Activated CD8-positive, alpha-beta T cell treated with anti-CD3 and anti-CD28 coated beads, Interleukin-2, amount 10 ng/mL, durations not matched to agents 7 days and 5 days (primary cell): Measurements from ENCODE around the gene LRRC28. TPM values are rescaled to one million over a fixed set of nuclear protein-coding genes. Genes with fewer than 3 reads are reported as not detected.

Experiments used
- ATAC-seq: fragments of 150-1000 bp; cut with Tn5 transposase; one replicate; pipeline ENCODE4 v1.10.0; 2021; ENCODE audit warnings: moderate library complexity
- CTCF ChIA-PET: fragments of 350-600 bp; sonication (Branson Sonifier 250); formaldehyde crosslinking; loops from one replicate; lab custom pipeline; 2021; ENCODE audit warnings: antibody characterized with exemption; lab: Charles Lee
- POLR2A ChIA-PET: fragments of 350-600 bp; sonication (Branson Sonifier 250); formaldehyde crosslinking; loops from one replicate; lab custom pipeline; 2021; ENCODE audit warnings: antibody characterized with exemption; lab: Charles Lee
- DNase-seq: peaks from one replicate; pipeline ENCODE4 v3.0.0-alpha.2; 2020
- H3K27ac Mint-ChIP-seq: one replicate; pipeline ENCODE4 v1.8.0; 2021; ENCODE audit warnings: mild to moderate bottlenecking, mixed read lengths
- H3K27me3 Mint-ChIP-seq: one replicate; pipeline ENCODE4 v1.8.0; 2021; ENCODE audit warnings: low read depth, mixed read lengths
- H3K36me3 Mint-ChIP-seq: one replicate; pipeline ENCODE4 v1.8.0; 2021; ENCODE audit warnings: low read depth, mixed read lengths
- H3K4me1 Mint-ChIP-seq: one replicate; pipeline ENCODE4 v1.8.0; 2021; ENCODE audit warnings: low read depth, mixed read lengths
- H3K4me3 Mint-ChIP-seq: one replicate; pipeline ENCODE4 v1.8.0; 2021; ENCODE audit warnings: mild to moderate bottlenecking, mixed read lengths
- H3K9me3 Mint-ChIP-seq: one replicate; pipeline ENCODE4 v1.8.0; 2022; ENCODE audit warnings: mixed read lengths; ENCODE audit not compliant: insufficient read depth
- total RNA-seq, 2 experiments: library from RNA; stranded (reverse); gene quantifications; one replicate each; pipeline ENCODE4 v1.2.3, GENCODE V29; 2021

Gene LRRC28
- total RNA-seq, 2 experiments from 2014 or later = 18.3 to 19.3 TPM

GRCh38 chr15:99344639-99345038 is 93.4 kb downstream of the LRRC28 start:
- ChIA-PET CTCF (interaction anchor here (0.9 to 5.0 kb wide), 6 partner anchors 11 to 412 kb away, joined by 3 to 28 read pairs (median 3); no protein-coding TSS in a partner anchor), POLR2A (no interaction called here)
- Mint-ChIP-seq H3K36me3 (peaks cover 3% of the 10 kb centered on the region), H3K4me3 (no peak overlapping the region), H3K27ac (no peak overlapping the region), H3K4me1 (no peaks in the 10 kb centered on the region), H3K9me3 (no peaks in the 10 kb centered on the region), H3K27me3 (no peaks in the 10 kb centered on the region)
- no peak for ATAC-seq
- DNase-seq = no peak

- CTCF ChIA-PET = interaction anchor here (1.3 to 5.0 kb wide), 2 partner anchors 11 to 359 kb away, joined by 7 to 28 read pairs; no protein-coding TSS in a partner anchor
- Mint-ChIP-seq H3K36me3 (peaks cover 3% of the 10 kb centered on the region), H3K27ac (no peak overlapping the region), H3K27me3 (no peaks in the 10 kb centered on the region), H3K9me3 (no peaks in the 10 kb centered on the region), H3K4me3 (no peak overlapping the region), H3K4me1 (no peaks in the 10 kb centered on the region)
- POLR2A ChIA-PET = interaction anchor here (0.7 kb wide), 1 partner anchor 14 kb away, joined by 5 read pairs; no protein-coding TSS in a partner anchor
- ATAC-seq (no peak), DNase-seq (no peak)
Measured at GRCh38 chr15:99345242-99345641, 94.0 kb downstream of the LRRC28 start.

- ATAC-seq (no peak), DNase-seq (no peak)
- Mint-ChIP-seq H3K9me3 (no peaks in the 10 kb centered on the region), H3K27ac (no peak overlapping the region), H3K36me3 (peaks cover 3% of the 10 kb centered on the region), H3K4me1 (no peaks in the 10 kb centered on the region), H3K4me3 (no peak overlapping the region), H3K27me3 (no peaks in the 10 kb centered on the region)
- ChIA-PET CTCF (interaction anchor here (1.7 kb wide), 1 partner anchor 358 kb away, joined by 5 read pairs; no protein-coding TSS in a partner anchor), POLR2A (interaction anchor here (0.7 kb wide), 1 partner anchor 15 kb away, joined by 5 read pairs; no protein-coding TSS in a partner anchor)
Measured at GRCh38 chr15:99345832-99346462, 94.7 kb downstream of the LRRC28 start.

GRCh38 chr15:99347574-99347973 is 96.3 kb downstream of the LRRC28 start:
- H3K27ac Mint-ChIP-seq = no peak overlapping the region
- H3K27me3 Mint-ChIP-seq = no peaks in the 10 kb centered on the region
- ATAC-seq (no peak), DNase-seq (no peak)
- H3K9me3 Mint-ChIP-seq = no peaks in the 10 kb centered on the region
- H3K4me3 Mint-ChIP-seq = no peak overlapping the region
- H3K4me1 Mint-ChIP-seq = no peaks in the 10 kb centered on the region
- ChIA-PET CTCF (interaction anchor here (1.7 kb wide), 1 partner anchor 357 kb away, joined by 5 read pairs; no protein-coding TSS in a partner anchor), POLR2A (no interaction called here)
- H3K36me3 Mint-ChIP-seq = peaks cover 3% of the 10 kb centered on the region

- Mint-ChIP-seq H3K27ac (no peak overlapping the region), H3K9me3 (no peaks in the 10 kb centered on the region), H3K4me3 (no peak overlapping the region), H3K27me3 (no peaks in the 10 kb centered on the region), H3K4me1 (no peaks in the 10 kb centered on the region), H3K36me3 (peaks cover 3% of the 10 kb centered on the region)
- CTCF ChIA-PET = interaction anchor here (0.7 to 1.9 kb wide), 3 partner anchors 76 to 356 kb away, joined by 3 to 7 read pairs (median 3); no protein-coding TSS in a partner anchor
- DNase-seq (no peak), ATAC-seq (no peak)
- POLR2A ChIA-PET = no interaction called here
Measured at GRCh38 chr15:99348412-99348811, 97.1 kb downstream of the LRRC28 start.

- Mint-ChIP-seq H3K4me1 (no peaks in the 10 kb centered on the region), H3K27ac (no peak overlapping the region), H3K4me3 (no peak overlapping the region), H3K9me3 (no peaks in the 10 kb centered on the region), H3K27me3 (no peaks in the 10 kb centered on the region), H3K36me3 (peaks cover 3% of the 10 kb centered on the region)
- ChIA-PET POLR2A (no interaction called here), CTCF (interaction anchor here (1.1 kb wide), 1 partner anchor 78 kb away, joined by 3 read pairs; no protein-coding TSS in a partner anchor)
- DNase-seq = no peak
- no peak for ATAC-seq
Measured at GRCh38 chr15:99350408-99350807, 99.1 kb downstream of the LRRC28 start.

- H3K4me1 Mint-ChIP-seq = peaks cover 7% of the 10 kb centered on the region
- ATAC-seq = no peak
Measured at GRCh38 chr15:99359769-99360168, 108.5 kb downstream of the LRRC28 start.

GRCh38 chr15:99361545-99362185 is 110.4 kb downstream of the LRRC28 start:
- no peak for DNase-seq
- H3K4me1 Mint-ChIP-seq = peaks cover 11% of the 10 kb centered on the region
- CTCF ChIA-PET = interaction anchor here (3.9 kb wide), 1 partner anchor 10 kb away, joined by 20 read pairs; no protein-coding TSS in a partner anchor
- H3K4me3 Mint-ChIP-seq = no peak overlapping the region
- ATAC-seq = no peak
- no peaks in the 10 kb centered on the region for H3K27me3 Mint-ChIP-seq
- POLR2A ChIA-PET = no interaction called here
- peaks cover 13% of the 10 kb centered on the region for H3K36me3 Mint-ChIP-seq
- H3K9me3 Mint-ChIP-seq = no peaks in the 10 kb centered on the region
- H3K27ac Mint-ChIP-seq = no peak overlapping the region

More at GRCh38 chr15:99359769-99360168, 108.5 kb downstream of the LRRC28 start:
- no peaks in the 10 kb centered on the region for H3K9me3 Mint-ChIP-seq
- POLR2A ChIA-PET = no interaction called here
- H3K27ac Mint-ChIP-seq = no peak overlapping the region
- H3K36me3 Mint-ChIP-seq = peaks cover 8% of the 10 kb centered on the region
- no peak for DNase-seq
- H3K4me3 Mint-ChIP-seq = no peak overlapping the region
- H3K27me3 Mint-ChIP-seq = no peaks in the 10 kb centered on the region
- CTCF ChIA-PET = interaction anchor here (1.1 to 3.9 kb wide), 2 partner anchors 12 to 23 kb away, joined by 3 to 20 read pairs; no protein-coding TSS in a partner anchor

- H3K9me3 Mint-ChIP-seq = no peaks in the 10 kb centered on the region
- DNase-seq (no peak), ATAC-seq (no peak)
- POLR2A ChIA-PET = no interaction called here
- H3K4me3 Mint-ChIP-seq = no peak overlapping the region
- H3K27me3 Mint-ChIP-seq = no peaks in the 10 kb centered on the region
- peaks cover 25% of the 10 kb centered on the region for H3K36me3 Mint-ChIP-seq
- H3K4me1 Mint-ChIP-seq = peaks cover 10% of the 10 kb centered on the region
- H3K27ac Mint-ChIP-seq = no peak overlapping the region
- CTCF ChIA-PET = interaction anchor here (1.0 to 1.2 kb wide), 2 partner anchors 93 to 339 kb away, joined by 3 to 5 read pairs; no protein-coding TSS in a partner anchor
Measured at GRCh38 chr15:99365242-99365641, 114.0 kb downstream of the LRRC28 start.

DNA sequence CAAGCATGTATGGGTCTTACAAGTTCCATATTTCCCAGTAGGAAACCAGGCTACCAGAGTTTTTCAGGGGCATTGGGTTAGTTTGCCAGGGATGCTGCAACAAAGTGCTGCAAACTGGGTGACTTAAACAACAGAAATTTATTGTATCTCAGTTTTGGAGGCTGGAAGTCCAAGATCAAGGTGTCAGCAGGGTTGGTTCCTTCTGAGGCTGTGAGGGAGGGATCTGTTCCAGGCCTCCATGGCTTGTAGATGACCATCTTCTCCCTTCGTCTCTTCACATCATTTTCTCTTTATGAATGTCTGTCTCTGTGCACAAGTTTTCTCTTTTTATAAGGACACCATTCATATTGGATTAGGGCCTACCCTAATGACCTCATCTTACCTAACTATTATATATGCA is 114.7 kb downstream of the LRRC28 start:
- Mint-ChIP-seq H3K9me3 (no peaks in the 10 kb centered on the region), H3K4me1 (peaks cover 10% of the 10 kb centered on the region), H3K27me3 (no peaks in the 10 kb centered on the region), H3K36me3 (peaks cover 25% of the 10 kb centered on the region), H3K4me3 (no peak overlapping the region), H3K27ac (no peak overlapping the region)
- DNase-seq (no peak), ATAC-seq (no peak)
- POLR2A ChIA-PET = no interaction called here
- CTCF ChIA-PET = interaction anchor here (1.0 to 1.2 kb wide), 2 partner anchors 93 to 338 kb away, joined by 3 to 5 read pairs; no protein-coding TSS in a partner anchor

GRCh38 chr15:99368743-99369142 is 117.5 kb downstream of the LRRC28 start:
- Mint-ChIP-seq H3K4me3 (no peak overlapping the region), H3K4me1 (peaks cover 20% of the 10 kb centered on the region), H3K27ac (no peak overlapping the region), H3K36me3 (peaks cover 24% of the 10 kb centered on the region), H3K27me3 (no peaks in the 10 kb centered on the region), H3K9me3 (no peaks in the 10 kb centered on the region)
- POLR2A ChIA-PET = no interaction called here
- DNase-seq (no peak), ATAC-seq (no peak)
- CTCF ChIA-PET = no interaction called here

GRCh38 chr15:99369196-99369595 is 117.9 kb downstream of the LRRC28 start:
- Mint-ChIP-seq H3K4me3 (no peak overlapping the region), H3K36me3 (peaks cover 24% of the 10 kb centered on the region), H3K27me3 (no peaks in the 10 kb centered on the region), H3K27ac (no peak overlapping the region), H3K9me3 (no peaks in the 10 kb centered on the region), H3K4me1 (peaks cover 20% of the 10 kb centered on the region)
- no peak for DNase-seq
- CTCF ChIA-PET = no interaction called here
- ATAC-seq = no peak
- POLR2A ChIA-PET = no interaction called here
